Measurements from ENCODE around the gene MCTP1.

GRCh38 chr5:95048628-95049027, 236.3 kb downstream of the MCTP1 start:
- TF ChIP-seq POLR2A (IDR thresholded peaks at IDR 0.05): no peak
- no peak for TF ChIP-seq CTCF (IDR thresholded peaks at IDR 0.05)
- no peak for TF ChIP-seq POLR2AphosphoS5 (IDR thresholded peaks at IDR 0.05)

Measured in breast epithelium (tissue), 3 donors.